HG02678 (cell line): ENCODE data around the gene MYEF2.

Experiments used
- ATAC-seq: cut with Tn5 transposase; IDR thresholded peaks from one replicate; pipeline ENCODE4 v1.9.1; 2021; ENCODE audit warnings: mild to moderate bottlenecking, moderate library complexity; ENCODE audit not compliant: unreplicated experiment

The MYEF2 gene, protein sequence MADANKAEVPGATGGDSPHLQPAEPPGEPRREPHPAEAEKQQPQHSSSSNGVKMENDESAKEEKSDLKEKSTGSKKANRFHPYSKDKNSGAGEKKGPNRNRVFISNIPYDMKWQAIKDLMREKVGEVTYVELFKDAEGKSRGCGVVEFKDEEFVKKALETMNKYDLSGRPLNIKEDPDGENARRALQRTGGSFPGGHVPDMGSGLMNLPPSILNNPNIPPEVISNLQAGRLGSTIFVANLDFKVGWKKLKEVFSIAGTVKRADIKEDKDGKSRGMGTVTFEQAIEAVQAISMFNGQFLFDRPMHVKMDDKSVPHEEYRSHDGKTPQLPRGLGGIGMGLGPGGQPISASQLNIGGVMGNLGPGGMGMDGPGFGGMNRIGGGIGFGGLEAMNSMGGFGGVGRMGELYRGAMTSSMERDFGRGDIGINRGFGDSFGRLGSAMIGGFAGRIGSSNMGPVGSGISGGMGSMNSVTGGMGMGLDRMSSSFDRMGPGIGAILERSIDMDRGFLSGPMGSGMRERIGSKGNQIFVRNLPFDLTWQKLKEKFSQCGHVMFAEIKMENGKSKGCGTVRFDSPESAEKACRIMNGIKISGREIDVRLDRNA

DNA sequence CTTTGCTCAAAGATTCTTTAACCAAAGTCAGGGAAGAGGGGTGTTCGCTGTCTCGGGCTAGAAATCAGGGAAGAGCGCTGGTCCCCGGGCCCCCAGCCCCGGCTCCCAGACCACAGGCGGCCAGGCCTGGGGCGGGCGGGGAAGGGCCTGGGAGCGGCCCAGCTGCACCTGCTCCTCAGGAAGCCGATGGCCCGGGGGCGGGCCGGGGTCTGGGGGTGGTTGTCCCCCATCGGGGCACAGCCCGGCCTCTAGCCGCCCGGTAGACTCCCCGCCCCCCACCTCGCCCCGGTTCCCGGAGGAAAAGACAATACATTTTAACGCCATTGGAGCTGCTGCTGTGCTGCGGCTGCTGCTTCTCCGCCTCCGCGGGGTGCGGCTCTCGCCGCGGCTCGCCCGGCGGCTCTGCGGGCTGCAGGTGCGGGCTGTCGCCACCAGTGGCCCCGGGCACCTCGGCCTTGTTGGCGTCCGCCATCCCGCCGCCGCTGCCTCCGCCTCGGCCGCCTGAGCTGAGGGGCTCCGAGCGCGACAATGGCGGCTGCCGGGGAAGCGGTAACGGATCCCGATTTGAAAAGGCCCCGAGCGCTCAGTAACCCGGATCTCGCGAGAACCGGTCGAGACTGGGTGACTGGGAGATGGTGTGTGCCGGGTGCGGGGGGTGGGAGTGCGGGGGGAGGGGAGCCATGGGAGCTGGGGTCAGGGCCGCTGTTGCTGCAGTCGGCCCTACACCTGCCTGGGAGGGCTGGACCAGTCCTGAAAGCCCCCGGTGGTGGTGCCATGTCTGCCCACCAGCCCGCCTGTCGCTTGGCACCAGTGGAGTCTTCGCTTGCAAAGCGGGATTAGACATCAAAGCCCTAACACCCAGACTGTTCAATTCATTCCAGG lies at the start of gene MYEF2:
MYEF2 (minus strand) TSS at position 530 of the 882 bp plus-strand sequence; CDS start at position 472, 58 bp downstream.
- peak; percentile 75 for ATAC-seq

GRCh38 chr15:48225771-48226170 lies 47.7 kb upstream of the MYEF2 start:
- no peak for ATAC-seq

- ATAC-seq = no peak
Measured at GRCh38 chr15:48222627-48223026, 44.5 kb upstream of the MYEF2 start.

DNA sequence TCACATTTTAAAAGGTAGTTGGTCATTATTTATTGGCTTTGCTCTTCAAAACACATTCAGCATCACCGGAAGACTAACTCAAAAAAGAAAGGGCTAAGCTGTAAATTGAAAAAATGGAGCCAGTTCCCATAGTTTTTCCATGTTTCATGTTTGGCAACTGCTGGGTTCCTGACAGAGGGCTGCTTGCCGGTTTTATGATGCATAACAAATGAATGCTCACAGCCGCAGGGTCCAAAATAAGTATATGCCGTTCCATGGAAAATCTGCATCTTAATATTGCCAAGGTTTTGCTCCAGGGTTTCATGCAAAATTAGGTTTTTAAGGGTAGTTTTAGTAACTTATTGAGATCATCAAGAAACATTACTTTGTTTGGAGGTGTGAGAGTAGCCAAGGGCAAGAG lies 43.8 kb upstream of the MYEF2 start:
- no peak for ATAC-seq

- ATAC-seq = no peak
Measured at GRCh38 chr15:48221261-48221660, 43.2 kb upstream of the MYEF2 start.

- no peak for ATAC-seq
Measured at GRCh38 chr15:48205981-48206380, 27.9 kb upstream of the MYEF2 start, which contains the start of gene SLC12A1. Gene SLC12A1, plus strand, starts transcription at chr15:48206302. Its CDS starts 1,418 bp downstream, at chr15:48207720.

DNA sequence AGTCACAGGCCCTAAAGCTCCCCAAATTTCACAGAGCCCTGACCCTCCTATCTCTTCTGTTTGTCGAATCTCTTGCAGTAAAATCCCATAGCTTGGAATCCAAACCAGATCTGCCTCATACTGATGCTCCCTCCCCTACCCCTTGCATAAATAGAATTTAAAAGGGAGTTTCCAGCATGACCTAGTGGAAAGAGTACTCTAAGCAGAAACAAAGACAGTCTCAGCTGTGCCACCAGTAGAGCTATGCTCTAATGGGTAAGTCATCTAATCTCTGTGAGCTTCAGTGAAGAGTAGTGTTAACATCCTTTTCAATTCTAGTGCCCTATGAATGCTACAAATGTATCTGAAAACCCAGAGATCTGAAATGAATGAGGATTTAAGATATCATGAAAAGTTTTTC lies 24.0 kb upstream of the MYEF2 start:
- no peak for ATAC-seq

- ATAC-seq = no peak
Measured at GRCh38 chr15:48191574-48192225, 13.6 kb upstream of the MYEF2 start, which contains the start of gene CTXN2. Gene CTXN2, plus strand, starts transcription at chr15:48191665. Its CDS starts 9,636 bp downstream, at chr15:48201301.

GRCh38 chr15:48190932-48191573 lies 13.0 kb upstream of the MYEF2 start:
- ATAC-seq = no peak

GRCh38 chr15:48186271-48186670 lies 8.2 kb upstream of the MYEF2 start:
- no peak for ATAC-seq

DNA sequence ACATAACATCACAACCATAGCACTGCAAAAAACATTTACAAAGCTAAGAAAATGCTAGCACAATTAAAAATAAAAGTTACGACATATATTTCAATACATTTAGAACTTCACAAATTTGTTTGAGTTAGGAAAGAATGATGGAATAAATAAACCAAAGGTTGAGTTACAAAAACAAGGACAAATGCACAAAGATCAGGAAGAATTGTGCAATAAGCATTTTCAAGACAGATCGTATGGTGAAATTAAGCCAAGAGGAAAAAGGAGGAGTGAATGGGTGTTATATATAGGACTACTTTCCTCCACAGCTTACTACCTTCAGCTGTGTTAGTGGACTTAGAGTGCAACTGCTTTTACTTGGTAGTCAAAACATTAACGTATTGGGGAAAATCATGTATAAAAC lies 7.4 kb upstream of the MYEF2 start:
- ATAC-seq = no peak

GRCh38 chr15:48182749-48183148 lies 4.7 kb upstream of the MYEF2 start:
- ATAC-seq = no peak

DNA sequence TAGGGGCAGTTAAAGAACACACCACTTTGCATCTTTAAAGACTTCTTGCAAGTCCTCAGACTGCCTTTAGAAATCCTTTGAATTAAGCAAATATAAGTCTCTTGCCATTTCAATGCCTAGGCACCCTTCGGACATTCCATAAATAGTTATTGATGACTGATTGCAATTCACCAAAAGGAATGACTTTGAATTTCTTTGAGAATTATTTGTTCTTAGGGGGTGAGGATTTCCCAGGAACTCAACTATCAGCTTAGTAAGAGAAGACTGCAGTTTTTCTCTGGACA lies 495 bp upstream of the MYEF2 start:
- no peak for ATAC-seq

DNA sequence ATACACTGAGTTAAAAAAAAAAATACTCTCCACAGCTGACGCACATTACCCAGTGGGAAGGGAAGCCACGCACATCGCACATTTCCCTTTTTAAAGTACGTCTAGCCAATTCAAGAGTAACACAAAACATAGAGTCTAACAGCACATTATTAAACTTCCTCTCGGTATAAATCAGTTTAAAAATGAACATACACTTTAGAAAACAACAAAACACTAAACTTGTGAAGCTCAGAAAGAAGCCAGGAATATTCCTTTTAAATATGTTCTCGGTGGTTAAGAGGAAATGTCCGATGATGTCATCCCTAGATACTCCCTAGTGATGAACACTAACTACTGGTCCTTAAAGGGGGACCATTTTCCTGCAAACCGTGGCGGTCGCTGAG lies 721 bp downstream of the MYEF2 start:
- ATAC-seq = peak; percentile 55

GRCh38 chr15:48176957-48177356 lies 1.1 kb downstream of the MYEF2 start:
- peak; percentile 25 for ATAC-seq

DNA sequence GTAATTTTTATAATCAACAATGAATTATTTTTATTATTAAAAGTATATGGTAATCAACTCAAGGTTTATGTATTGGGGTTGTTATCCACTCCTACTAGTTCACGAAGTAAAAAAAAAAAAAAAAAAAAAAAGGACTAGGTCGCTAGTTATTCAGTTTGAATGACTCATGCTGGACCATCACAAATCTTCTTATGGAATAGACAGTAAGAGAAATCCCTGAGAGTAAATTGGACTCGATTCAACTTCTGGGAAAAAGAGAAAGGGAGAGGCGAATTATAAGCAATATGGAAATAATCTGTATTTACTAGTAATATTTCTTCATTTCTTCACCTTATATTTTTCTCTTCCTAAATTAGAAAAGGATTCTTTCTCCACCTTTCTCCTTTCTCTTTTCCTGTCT lies 2.0 kb downstream of the MYEF2 start:
- ATAC-seq = no peak

GRCh38 chr15:48175126-48175525 lies 3.0 kb downstream of the MYEF2 start:
- ATAC-seq = peak; percentile 31

DNA sequence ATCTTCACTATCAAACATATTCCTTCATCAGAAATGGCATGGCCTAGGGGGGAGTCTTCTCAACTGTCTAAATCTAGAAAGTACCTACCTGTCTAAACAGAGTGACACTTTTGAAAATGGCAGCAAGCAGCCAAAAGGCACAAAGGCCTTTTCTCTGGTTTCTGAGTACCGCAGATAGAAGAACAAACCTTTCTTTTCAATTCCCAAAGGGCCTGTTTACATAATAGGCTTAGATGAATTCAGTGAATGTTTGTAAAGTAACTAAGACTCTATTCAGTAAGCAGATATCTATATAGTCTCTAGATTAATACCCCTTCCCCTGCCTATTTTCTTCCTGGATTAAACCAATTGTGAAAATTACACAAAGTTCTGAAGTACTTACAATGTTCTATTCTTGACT lies 7.1 kb downstream of the MYEF2 start:
- ATAC-seq = no peak

GRCh38 chr15:48168616-48169015 lies 9.5 kb downstream of the MYEF2 start:
- no peak for ATAC-seq

- no peak for ATAC-seq
Measured at GRCh38 chr15:48153526-48153925, 24.6 kb downstream of the MYEF2 start.

DNA sequence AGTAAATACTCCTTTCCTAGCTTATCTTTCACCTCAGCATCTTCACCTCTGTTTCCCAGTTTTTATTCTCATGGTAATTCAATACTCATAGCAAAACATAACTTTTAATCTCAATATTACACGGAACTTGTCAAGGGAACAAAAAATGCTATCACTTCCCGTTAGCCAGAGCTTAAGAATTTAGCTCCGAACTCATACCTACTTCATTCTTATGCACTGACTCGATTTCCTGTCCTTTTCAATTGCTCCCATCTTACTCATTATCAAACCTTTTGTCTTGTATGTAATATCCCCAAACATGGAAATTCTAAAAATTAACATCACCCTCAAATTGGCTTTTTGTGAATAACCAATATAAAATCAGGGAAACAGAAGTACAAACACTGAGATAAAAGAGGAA lies 28.2 kb downstream of the MYEF2 start:
- ATAC-seq = no peak
